Liver (tissue), 9 donors: ENCODE measurements around the gene C3. TPM values are rescaled to one million over a fixed set of nuclear protein-coding genes. Genes with fewer than 3 reads are reported as not detected.

ENCODE experiments used
- DNase-seq: peaks from one replicate; pipeline ENCODE4 v3.0.0-alpha.2; 2017; ENCODE audit warnings: low spot score
- H3K27ac ChIP-seq, 2 donors: one replicate each; pipeline ENCODE4 v1.7.0; 2013; ENCODE audit warnings: inconsistent platforms in 2 of 2, low read length in 2 of 2, control low read depth in 1 of 2, low read depth in 1 of 2, mild to moderate bottlenecking in 1 of 2
- H3K27me3 ChIP-seq, 4 donors: one replicate each; pipeline versions ENCODE4 v1.6.1 to v1.7.0; 2013; ENCODE audit warnings: low read length in 3 of 4, inconsistent platforms in 1 of 4, mild to moderate bottlenecking in 1 of 4, moderate library complexity in 1 of 4; ENCODE audit not compliant: control insufficient read depth in 4 of 4, insufficient read depth in 4 of 4
- H3K36me3 ChIP-seq, 4 donors: one replicate each; pipeline versions ENCODE4 v1.6.1 to v1.7.0; 2013; ENCODE audit warnings: low read length in 3 of 4, mild to moderate bottlenecking in 3 of 4, low read depth in 1 of 4, moderate library complexity in 1 of 4; ENCODE audit not compliant: control insufficient read depth in 4 of 4, insufficient read depth in 3 of 4
- H3K4me1 ChIP-seq, 4 donors: one replicate each; pipeline versions ENCODE4 v1.6.1 to v1.7.0; 2013; ENCODE audit warnings: low read length in 3 of 4, mild to moderate bottlenecking in 3 of 4, moderate library complexity in 1 of 4; ENCODE audit not compliant: control insufficient read depth in 4 of 4, insufficient read depth in 4 of 4
- H3K4me3 ChIP-seq, 3 donors: one replicate each; pipeline versions ENCODE4 v1.6.1 to v1.7.0; 2013; ENCODE audit warnings: low read length in 3 of 3, control low read depth in 1 of 3, low read depth in 1 of 3, mild to moderate bottlenecking in 1 of 3
- H3K9ac ChIP-seq, 2 donors: one replicate each; pipeline ENCODE4 v1.7.0; 2013; ENCODE audit warnings: low read length in 2 of 2, mild to moderate bottlenecking in 2 of 2, moderate library complexity in 2 of 2, control low read depth in 1 of 2, low read depth in 1 of 2
- H3K9me3 ChIP-seq, 4 donors: one replicate each; pipeline versions ENCODE4 v1.6.1 to v1.7.0; 2013; ENCODE audit warnings: low read length in 3 of 4; ENCODE audit not compliant: control insufficient read depth in 4 of 4
- ATF3 ChIP-seq: IDR thresholded peaks from 2 replicates; pipeline ENCODE4 v1.6.1; 2016; ENCODE audit warnings: antibody characterized with exemption
- CTCF ChIP-seq: fragments of 150-350 bp; IDR thresholded peaks from 2 replicates; pipeline ENCODE4 v1.5.1; 2017; ENCODE audit warnings: improper control_type of control experiment, low read depth, low read length; ENCODE audit not compliant: missing input control
- EGR1 ChIP-seq, 2 donors: IDR thresholded peaks; 2 replicates each; pipeline ENCODE4 v1.6.1; 2016 to 2018; ENCODE audit warnings: antibody characterized with exemption in 2 of 2, low read depth in 2 of 2
- FOXA1 ChIP-seq: IDR thresholded peaks from 2 replicates; pipeline ENCODE4 v1.6.1; 2016; ENCODE audit warnings: antibody characterized with exemption
- FOXA2 ChIP-seq: IDR thresholded peaks from 2 replicates; pipeline ENCODE4 v1.6.1; 2016; ENCODE audit warnings: antibody characterized with exemption
- GABPA ChIP-seq, 2 donors: IDR thresholded peaks in 1 of 2; conservative IDR thresholded peaks in 1 of 2; 2 replicates each; pipeline ENCODE4 v1.6.1; 2016; ENCODE audit warnings: antibody characterized with exemption in 2 of 2, mild to moderate bottlenecking in 1 of 2, moderate library complexity in 1 of 2
- HNF4A ChIP-seq, 2 donors: conservative IDR thresholded peaks; 2 replicates each; pipeline ENCODE4 v1.6.1; 2016; ENCODE audit warnings: antibody characterized with exemption in 2 of 2, mild to moderate bottlenecking in 2 of 2
- HNF4G ChIP-seq: IDR thresholded peaks from 2 replicates; pipeline ENCODE4 v1.6.1; 2016; ENCODE audit warnings: antibody characterized with exemption
- JUND ChIP-seq, 2 donors: IDR thresholded peaks; 2 replicates each; pipeline ENCODE4 v1.6.1; 2016; ENCODE audit warnings: antibody characterized with exemption in 2 of 2
- MAX ChIP-seq: IDR thresholded peaks from 2 replicates; pipeline ENCODE4 v1.6.1; 2016; ENCODE audit warnings: antibody characterized with exemption
- NR2F2 ChIP-seq: IDR thresholded peaks from 2 replicates; pipeline ENCODE4 v1.6.1; 2016; ENCODE audit warnings: antibody characterized with exemption
- RAD21 ChIP-seq, 2 donors: IDR thresholded peaks; 2 replicates each; pipeline ENCODE4 v1.6.1; 2016; ENCODE audit warnings: antibody characterized with exemption in 2 of 2, mild to moderate bottlenecking in 2 of 2
- REST ChIP-seq: IDR thresholded peaks from 2 replicates; pipeline ENCODE4 v1.6.1; 2016; ENCODE audit warnings: antibody characterized with exemption, mild to moderate bottlenecking
- RXRA ChIP-seq, 2 donors: IDR thresholded peaks; 2 replicates each; pipeline ENCODE4 v1.6.1; 2017 to 2018; ENCODE audit warnings: antibody characterized with exemption in 2 of 2, mild to moderate bottlenecking in 1 of 2
- SP1 ChIP-seq: IDR thresholded peaks from 2 replicates; pipeline ENCODE4 v1.6.1; 2018; ENCODE audit warnings: antibody characterized with exemption, mild to moderate bottlenecking
- TAF1 ChIP-seq: conservative IDR thresholded peaks from 2 replicates; pipeline ENCODE4 v1.6.1; 2016; ENCODE audit warnings: antibody characterized with exemption, mild to moderate bottlenecking
- YY1 ChIP-seq: IDR thresholded peaks from 2 replicates; pipeline ENCODE4 v1.6.1; 2016; ENCODE audit warnings: antibody characterized with exemption, mild to moderate bottlenecking
- ZBTB33 ChIP-seq: IDR thresholded peaks from 2 replicates; pipeline ENCODE4 v1.6.1; 2016; ENCODE audit warnings: antibody characterized with exemption
- WGBS: extraction: QIAGEN DNeasy Blood & Tissue Kit; methylation state at CpG from one replicate; pipeline ENCODE4 v1.1.7; 2013; 5-methylcytosine and 5-hydroxymethylcytosine counted together
- polyA plus RNA-seq, 2 donors: library from polyadenylated mRNA; stranded (reverse) in 1 of 2; unstranded in 1 of 2; fragments of 200-250 nt in 1 of 2; fragments of >200 nt in 1 of 2; fragmentation: Nextera tagmentation in 1 of 2; extraction: Ambion mirVana in 1 of 2; gene quantifications; one replicate each; pipeline versions ENCODE4 v1.2.1 to v1.2.3, GENCODE V29; 2013 to 2015
- total RNA-seq, 2 donors: library from RNA; depleted of rRNA; stranded (reverse); fragments of >200 nt; gene quantifications; one replicate each; pipeline ENCODE4 v1.2.3, GENCODE V29; 2014
- donor health status: healthy.
- donor health status: healthy.
- donor health status: healthy.
- donor health status: healthy.
- donor health status: healthy.

Gene C3
- total and polyA plus RNA-seq, 4 donors, result 4,543 to 9,349 (median 8,015) TPM

GRCh38 chr19:6740589-6741343, 20.3 kb upstream of the C3 start:
- H3K27ac ChIP-seq, result peak overlapping the region; percentile 77 to 83
- DNase-seq, result no peak
- peaks cover 9 to 40% (median 33%) of the 10 kb centered on the region in 4 donors for H3K4me1 ChIP-seq
- peak overlapping the region in 1 of 2 donors; percentile 56 for H3K9ac ChIP-seq
- TF ChIP-seq RAD21 (IDR thresholded peaks at IDR 0.05) (no peak), MAX (no peak), ZBTB33 (no peak), ATF3 (no peak), EGR1 (IDR thresholded peaks at IDR 0.05; ENCODE audit: low read depth in 2 of 2) (no peak), REST (no peak), SP1 (no peak), HNF4A (conservative IDR thresholded peaks at IDR 0.05) (no peak), RXRA (IDR thresholded peaks at IDR 0.05) (no peak), JUND (IDR thresholded peaks at IDR 0.05) (no peak), HNF4G (no peak), CTCF (no peak), FOXA2 (no peak), YY1 (no peak), FOXA1 (no peak), NR2F2 (no peak), GABPA (IDR thresholded peaks at IDR 0.05 in 1 of 2, conservative IDR thresholded peaks at IDR 0.05 in 1 of 2) (no peak), TAF1 (no peak)
- 35% methylated on average over 46 of the region's 46 CpGs for WGBS
- H3K4me3 ChIP-seq, result peak overlapping the region; percentile 62 to 72 (median 67)
- no peaks in the 10 kb centered on the region for H3K9me3 ChIP-seq
- H3K36me3 ChIP-seq, result peaks cover 0 to 4% (median 1%) of the 10 kb centered on the region in 4 donors
- no peaks in the 10 kb centered on the region for H3K27me3 ChIP-seq
